OCI-LY7 (cell line): ENCODE data around the gene NACAD.

ENCODE experiments used
- EZH2phosphoT487 ChIP-seq: fragments of 200-600 bp; sonication (generic); IDR thresholded peaks from 2 replicates; pipeline ENCODE4 v1.6.1; 2018; ENCODE audit warnings: low read depth, borderline replicate concordance, mild to moderate bottlenecking, mixed run types, antibody characterized with exemption, low read length, moderate library complexity, mixed read lengths
- TF ChIP-seq, protein P1 (sequence below): fragments of 200-600 bp; sonication (generic); conservative IDR thresholded peaks from 2 replicates; pipeline ENCODE4 v1.5.1; 2014; ENCODE audit warnings: mild to moderate bottlenecking, antibody characterized with exemption, low read length, moderate library complexity, mixed read lengths

- TF ChIP-seq, protein P1, sequence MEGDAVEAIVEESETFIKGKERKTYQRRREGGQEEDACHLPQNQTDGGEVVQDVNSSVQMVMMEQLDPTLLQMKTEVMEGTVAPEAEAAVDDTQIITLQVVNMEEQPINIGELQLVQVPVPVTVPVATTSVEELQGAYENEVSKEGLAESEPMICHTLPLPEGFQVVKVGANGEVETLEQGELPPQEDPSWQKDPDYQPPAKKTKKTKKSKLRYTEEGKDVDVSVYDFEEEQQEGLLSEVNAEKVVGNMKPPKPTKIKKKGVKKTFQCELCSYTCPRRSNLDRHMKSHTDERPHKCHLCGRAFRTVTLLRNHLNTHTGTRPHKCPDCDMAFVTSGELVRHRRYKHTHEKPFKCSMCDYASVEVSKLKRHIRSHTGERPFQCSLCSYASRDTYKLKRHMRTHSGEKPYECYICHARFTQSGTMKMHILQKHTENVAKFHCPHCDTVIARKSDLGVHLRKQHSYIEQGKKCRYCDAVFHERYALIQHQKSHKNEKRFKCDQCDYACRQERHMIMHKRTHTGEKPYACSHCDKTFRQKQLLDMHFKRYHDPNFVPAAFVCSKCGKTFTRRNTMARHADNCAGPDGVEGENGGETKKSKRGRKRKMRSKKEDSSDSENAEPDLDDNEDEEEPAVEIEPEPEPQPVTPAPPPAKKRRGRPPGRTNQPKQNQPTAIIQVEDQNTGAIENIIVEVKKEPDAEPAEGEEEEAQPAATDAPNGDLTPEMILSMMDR = no peak
- TF ChIP-seq EZH2phosphoT487 = no peak
These were observed 44.6 kb upstream of the NACAD start for GRCh38 chr7:45133352-45133751.
